Measurements from ENCODE around the gene AFDN.

Gene AFDN

GRCh38 chr6:167820681-167821080 lies 6.0 kb upstream of the AFDN start:
- Mint-ChIP-seq H3K36me3 (ENCODE audit: low read depth) (peaks cover 2% of the 10 kb centered on the region), H3K4me1 (peaks cover 3% of the 10 kb centered on the region), H3K27me3 (peaks cover 60% of the 10 kb centered on the region), H3K27ac (no peak overlapping the region), H3K9me3 (no peaks in the 10 kb centered on the region), H3K4me3 (no peak overlapping the region)
- DNase-seq (no peak), ATAC-seq (no peak)

DNA sequence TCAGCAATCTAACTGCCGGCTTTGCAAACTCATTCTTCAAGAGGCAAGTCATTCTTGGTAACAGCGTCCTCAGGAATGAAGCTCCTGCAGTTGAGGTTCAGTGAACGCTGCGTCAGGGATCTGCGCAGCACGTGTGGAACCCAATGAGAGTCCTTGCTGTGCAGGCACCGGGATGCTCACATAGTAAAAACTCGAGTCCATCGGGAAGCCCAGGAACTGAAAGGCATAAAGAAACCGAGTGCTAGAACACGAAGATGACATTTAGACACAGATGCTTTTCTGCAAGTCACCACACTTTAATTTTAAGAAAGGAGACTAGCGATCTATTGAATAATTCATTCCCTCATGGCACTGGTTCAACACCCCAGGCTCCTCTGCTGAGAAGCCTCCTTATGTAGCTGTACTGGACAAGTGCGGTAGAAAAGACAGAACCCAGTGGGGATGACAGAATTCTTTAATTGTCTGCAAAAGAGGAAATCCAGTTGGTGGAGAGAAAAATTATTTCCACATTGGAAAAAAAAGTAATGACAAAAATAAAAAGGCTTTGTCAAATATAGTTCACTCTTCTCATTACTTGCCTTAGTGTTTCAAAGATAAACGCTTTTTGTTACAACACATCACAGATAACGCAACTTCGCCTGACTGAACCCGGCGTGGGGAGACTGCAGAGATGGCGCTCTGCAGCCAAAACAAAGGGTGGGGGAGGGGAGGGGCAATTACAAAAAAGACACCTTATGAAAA lies 1.9 kb upstream of the AFDN start:
- Mint-ChIP-seq H3K9me3 (no peaks in the 10 kb centered on the region), H3K36me3 (ENCODE audit: low read depth) (peaks cover 2% of the 10 kb centered on the region), H3K27ac (no peak overlapping the region), H3K27me3 (peaks cover 65% of the 10 kb centered on the region), H3K4me3 (peak overlapping the region; percentile 25), H3K4me1 (peaks cover 21% of the 10 kb centered on the region)
- DNase-seq (no peak), ATAC-seq (no peak)

- H3K4me1 Mint-ChIP-seq: peaks cover 21% of the 10 kb centered on the region
- peaks cover 70% of the 10 kb centered on the region for H3K27me3 Mint-ChIP-seq
- ATAC-seq (peak; percentile 20), DNase-seq (peak; percentile 20)
- H3K4me3 Mint-ChIP-seq: peak overlapping the region; percentile 78
- H3K27ac Mint-ChIP-seq: peak overlapping the region; percentile 54
- H3K36me3 Mint-ChIP-seq (ENCODE audit: low read depth): peaks cover 2% of the 10 kb centered on the region
- no peaks in the 10 kb centered on the region for H3K9me3 Mint-ChIP-seq
Observed at GRCh38 chr6:167825332-167826229, 1.1 kb upstream of the AFDN start.

DNA sequence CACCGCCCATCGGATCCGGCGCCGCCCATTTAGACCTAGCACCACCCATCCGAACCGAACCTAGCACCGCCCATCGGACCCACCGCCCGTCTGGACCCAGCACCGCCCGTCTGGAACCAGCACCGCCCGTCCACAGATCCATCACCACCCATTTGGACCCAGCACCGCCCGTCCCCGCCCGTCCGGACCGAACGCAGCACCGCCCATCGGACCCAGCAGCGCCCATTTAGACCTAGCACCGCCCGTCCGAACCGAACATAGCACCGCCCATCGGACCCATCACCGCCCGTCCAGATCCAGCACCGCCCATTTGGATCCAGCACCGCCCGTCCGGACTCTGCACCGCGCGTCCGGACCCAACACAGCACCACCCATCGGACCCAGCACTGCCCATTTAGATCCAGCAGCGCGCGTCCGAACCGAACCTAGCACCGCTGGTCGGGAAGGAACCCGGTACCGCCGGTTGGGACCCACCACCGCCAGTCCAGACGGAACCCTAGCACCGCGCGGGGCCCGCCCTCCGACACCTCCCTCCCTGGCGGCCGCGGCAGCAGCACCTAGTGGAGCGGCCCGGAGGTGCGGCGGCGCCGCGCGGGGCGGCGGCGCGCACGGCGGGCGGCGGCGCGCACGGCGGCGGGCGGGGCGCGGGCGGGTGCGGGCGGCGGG lies 348 bp upstream of the AFDN start:
- Mint-ChIP-seq H3K27me3 (peaks cover 73% of the 10 kb centered on the region), H3K27ac (peak overlapping the region; percentile 39), H3K36me3 (ENCODE audit: low read depth) (peaks cover 2% of the 10 kb centered on the region), H3K4me1 (peaks cover 27% of the 10 kb centered on the region), H3K9me3 (no peaks in the 10 kb centered on the region), H3K4me3 (peak overlapping the region; percentile 78)
- DNase-seq (peak; percentile 61), ATAC-seq (peak; percentile 87)

- peaks cover 32% of the 10 kb centered on the region for H3K4me1 Mint-ChIP-seq
- ATAC-seq (no peak), DNase-seq (peak; percentile 26)
Observed at GRCh38 chr6:167827583-167828324, 1.0 kb downstream of the AFDN start.

GRCh38 chr6:167828325-167828956 lies 1.7 kb downstream of the AFDN start:
- Mint-ChIP-seq H3K27ac (no peak overlapping the region), H3K9me3 (no peaks in the 10 kb centered on the region), H3K36me3 (ENCODE audit: low read depth) (peaks cover 2% of the 10 kb centered on the region), H3K4me1 (peaks cover 38% of the 10 kb centered on the region), H3K4me3 (peak overlapping the region; percentile 76), H3K27me3 (peaks cover 79% of the 10 kb centered on the region)
- no peak for ATAC-seq
- no peak for DNase-seq

More at GRCh38 chr6:167827583-167828324, 1.0 kb downstream of the AFDN start:
- peak overlapping the region; percentile 76 for H3K4me3 Mint-ChIP-seq
- no peaks in the 10 kb centered on the region for H3K9me3 Mint-ChIP-seq
- H3K27ac Mint-ChIP-seq: no peak overlapping the region
- H3K27me3 Mint-ChIP-seq: peaks cover 74% of the 10 kb centered on the region
- peaks cover 2% of the 10 kb centered on the region for H3K36me3 Mint-ChIP-seq (ENCODE audit: low read depth)

- ATAC-seq: no peak
- H3K27me3 Mint-ChIP-seq: peaks cover 78% of the 10 kb centered on the region
- H3K4me1 Mint-ChIP-seq: peaks cover 39% of the 10 kb centered on the region
- no peak overlapping the region for H3K27ac Mint-ChIP-seq
- H3K9me3 Mint-ChIP-seq: no peaks in the 10 kb centered on the region
- no peak overlapping the region for H3K4me3 Mint-ChIP-seq
- H3K36me3 Mint-ChIP-seq (ENCODE audit: low read depth): peaks cover 2% of the 10 kb centered on the region
- no peak for DNase-seq
Observed at GRCh38 chr6:167829513-167829912, 2.8 kb downstream of the AFDN start.

- H3K27me3 Mint-ChIP-seq: peaks cover 74% of the 10 kb centered on the region
Observed at GRCh38 chr6:167831281-167831828, 4.6 kb downstream of the AFDN start.

DNA sequence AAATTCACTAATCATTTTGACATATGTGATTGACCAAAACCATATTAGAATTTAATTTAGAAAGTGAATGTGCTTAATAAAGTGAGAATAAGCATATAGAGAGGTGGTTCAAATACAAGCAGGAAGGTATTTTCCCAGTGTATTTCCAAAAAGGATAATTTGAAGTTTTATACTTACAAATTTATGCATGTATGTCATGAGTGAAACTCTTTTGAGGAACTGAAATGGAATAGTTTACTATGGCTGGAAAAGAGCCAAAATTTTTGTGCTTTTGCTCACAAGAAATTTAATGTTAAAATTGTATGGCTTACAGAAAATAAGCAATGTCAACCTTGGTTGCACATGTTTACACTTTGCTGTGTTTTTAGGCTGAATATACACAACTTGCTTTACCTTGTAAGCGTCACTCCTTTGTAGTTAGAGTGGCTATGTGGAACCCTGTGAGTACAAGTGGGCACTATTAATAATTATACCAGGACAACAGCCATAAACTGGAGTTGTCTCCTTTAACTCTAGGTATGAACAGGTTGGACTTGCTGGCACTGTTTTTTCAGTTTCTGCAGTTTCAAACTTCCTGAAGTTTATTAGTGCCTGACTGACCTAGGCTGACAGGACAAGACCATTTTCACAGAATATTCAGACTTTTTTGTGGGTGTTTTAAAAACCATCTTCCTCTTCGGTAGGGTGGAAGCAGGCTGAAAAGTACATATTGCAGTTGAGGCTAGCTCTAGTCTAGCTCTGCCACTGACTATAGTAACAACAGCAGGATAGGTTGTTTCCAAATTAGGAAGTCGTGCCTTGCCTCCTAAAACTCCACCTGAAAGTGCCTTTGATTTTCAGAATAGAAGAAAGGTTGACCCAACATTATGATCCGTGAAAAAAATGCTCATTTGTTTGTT lies 6.0 kb downstream of the AFDN start:
- peaks cover 69% of the 10 kb centered on the region for H3K27me3 Mint-ChIP-seq
- no peaks in the 10 kb centered on the region for H3K36me3 Mint-ChIP-seq (ENCODE audit: low read depth)
- DNase-seq (no peak), ATAC-seq (no peak)
- H3K4me3 Mint-ChIP-seq: no peak overlapping the region
- H3K4me1 Mint-ChIP-seq: peaks cover 27% of the 10 kb centered on the region
- no peaks in the 10 kb centered on the region for H3K9me3 Mint-ChIP-seq
- no peak overlapping the region for H3K27ac Mint-ChIP-seq

More at GRCh38 chr6:167831281-167831828, 4.6 kb downstream of the AFDN start:
- H3K36me3 Mint-ChIP-seq (ENCODE audit: low read depth): no peaks in the 10 kb centered on the region
- no peak for ATAC-seq
- DNase-seq: no peak
- no peak overlapping the region for H3K27ac Mint-ChIP-seq
- no peaks in the 10 kb centered on the region for H3K9me3 Mint-ChIP-seq
- no peak overlapping the region for H3K4me3 Mint-ChIP-seq
- peaks cover 30% of the 10 kb centered on the region for H3K4me1 Mint-ChIP-seq

DNA sequence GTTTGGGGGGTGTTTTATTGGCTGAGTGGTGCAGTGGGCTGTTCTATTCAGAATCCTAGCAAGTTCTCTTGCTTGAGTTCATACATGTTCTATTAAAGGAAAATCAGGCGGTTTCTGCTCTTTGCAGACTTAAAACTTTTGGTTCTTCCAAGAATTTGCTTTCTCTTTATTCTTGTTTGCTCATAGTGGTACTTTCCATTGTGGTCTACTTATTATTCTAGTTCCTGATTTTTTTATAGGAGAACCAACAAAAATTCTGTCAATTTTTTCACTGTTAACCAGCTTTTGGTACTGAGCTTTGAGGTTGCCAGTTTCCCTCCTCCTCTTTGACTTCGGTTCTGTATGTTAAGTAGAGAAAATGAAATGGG lies 6.7 kb downstream of the AFDN start:
- Mint-ChIP-seq H3K4me3 (no peak overlapping the region), H3K27ac (no peak overlapping the region), H3K27me3 (peaks cover 66% of the 10 kb centered on the region), H3K4me1 (peaks cover 24% of the 10 kb centered on the region), H3K36me3 (ENCODE audit: low read depth) (no peaks in the 10 kb centered on the region), H3K9me3 (no peaks in the 10 kb centered on the region)
- ATAC-seq: no peak
- no peak for DNase-seq

- Mint-ChIP-seq H3K4me3 (no peak overlapping the region), H3K9me3 (no peaks in the 10 kb centered on the region), H3K27me3 (peaks cover 50% of the 10 kb centered on the region), H3K27ac (no peak overlapping the region), H3K36me3 (ENCODE audit: low read depth) (no peaks in the 10 kb centered on the region), H3K4me1 (peaks cover 18% of the 10 kb centered on the region)
- DNase-seq (no peak), ATAC-seq (no peak)
Observed at GRCh38 chr6:167835260-167835659, 8.5 kb downstream of the AFDN start.

GRCh38 chr6:167836721-167837120 lies 10.0 kb downstream of the AFDN start:
- no peak overlapping the region for H3K4me3 Mint-ChIP-seq
- DNase-seq (no peak), ATAC-seq (no peak)
- no peak overlapping the region for H3K27ac Mint-ChIP-seq
- peaks cover 11% of the 10 kb centered on the region for H3K4me1 Mint-ChIP-seq
- peaks cover 37% of the 10 kb centered on the region for H3K27me3 Mint-ChIP-seq
- no peaks in the 10 kb centered on the region for H3K36me3 Mint-ChIP-seq (ENCODE audit: low read depth)
- no peaks in the 10 kb centered on the region for H3K9me3 Mint-ChIP-seq
